SK-N-SH treated with all-trans-retinoic acid at 6 μM for 48 hours (cell line): ENCODE measurements around the gene DENND6A.

Experiments
- BACH2 ChIP-seq: fragments of 250-450 bp; sonication (Bioruptor Pico); IDR thresholded peaks from 2 replicates; pipeline ENCODE4 v1.9.0; 2021; ENCODE audit warnings: mild to moderate bottlenecking, borderline replicate concordance
- CSDC2 ChIP-seq: fragments of 250-450 bp; sonication (Bioruptor Pico); IDR thresholded peaks from 2 replicates; pipeline ENCODE4 v1.5.0; 2020; ENCODE audit warnings: mild to moderate bottlenecking, moderate library complexity
- ISL1 ChIP-seq: fragments of 250-450 bp; sonication (Bioruptor Pico); IDR thresholded peaks from 2 replicates; pipeline ENCODE4 v2.1.2; 2022; ENCODE audit warnings: mild to moderate bottlenecking, moderate library complexity
- OSR1 ChIP-seq: fragments of 250-450 bp; sonication (Bioruptor Pico); IDR thresholded peaks from 2 replicates; pipeline ENCODE4 v1.8.0; 2022; ENCODE audit warnings: moderate library complexity, mild to moderate bottlenecking, inconsistent platforms
- ZC3H10 ChIP-seq: fragments of 250-450 bp; sonication (Bioruptor Pico); IDR thresholded peaks from 2 replicates; pipeline ENCODE4 v1.5.1; 2021; ENCODE audit warnings: mild to moderate bottlenecking, moderate library complexity
- ZFP3 ChIP-seq: fragments of 250-450 bp; sonication (Bioruptor Pico); IDR thresholded peaks from 2 replicates; pipeline ENCODE4 v1.5.0; 2020; ENCODE audit warnings: mild to moderate bottlenecking, moderate library complexity
- TF ChIP-seq, protein P1 (sequence below): fragments of 250-450 bp; sonication (Bioruptor Pico); IDR thresholded peaks from 2 replicates; pipeline ENCODE4 v1.5.1; 2021; ENCODE audit warnings: mild to moderate bottlenecking, moderate library complexity

- TF ChIP-seq OSR1: no peak
- no peak for TF ChIP-seq ZFP3 (CRISPR knock-in tag)
- TF ChIP-seq BACH2 (CRISPR knock-in tag): no peak
- no peak for TF ChIP-seq ZC3H10 (CRISPR knock-in tag)
- no peak for TF ChIP-seq CSDC2 (CRISPR knock-in tag)
- TF ChIP-seq ISL1 (CRISPR knock-in tag): no peak
- TF ChIP-seq, protein P1, sequence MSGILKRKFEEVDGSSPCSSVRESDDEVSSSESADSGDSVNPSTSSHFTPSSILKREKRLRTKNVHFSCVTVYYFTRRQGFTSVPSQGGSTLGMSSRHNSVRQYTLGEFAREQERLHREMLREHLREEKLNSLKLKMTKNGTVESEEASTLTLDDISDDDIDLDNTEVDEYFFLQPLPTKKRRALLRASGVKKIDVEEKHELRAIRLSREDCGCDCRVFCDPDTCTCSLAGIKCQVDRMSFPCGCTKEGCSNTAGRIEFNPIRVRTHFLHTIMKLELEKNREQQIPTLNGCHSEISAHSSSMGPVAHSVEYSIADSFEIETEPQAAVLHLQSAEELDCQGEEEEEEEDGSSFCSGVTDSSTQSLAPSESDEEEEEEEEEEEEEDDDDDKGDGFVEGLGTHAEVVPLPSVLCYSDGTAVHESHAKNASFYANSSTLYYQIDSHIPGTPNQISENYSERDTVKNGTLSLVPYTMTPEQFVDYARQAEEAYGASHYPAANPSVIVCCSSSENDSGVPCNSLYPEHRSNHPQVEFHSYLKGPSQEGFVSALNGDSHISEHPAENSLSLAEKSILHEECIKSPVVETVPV (CRISPR knock-in tag): no peak
These were observed 110.3 kb downstream of the DENND6A start for GRCh38 chr3:57582474-57583168.
